HEK293 (cell line): Measurements from ENCODE around the gene PSEN2.

ENCODE experiments used
- CTCF ChIA-PET: fragments of 350-600 bp; formaldehyde crosslinking; extraction: SDS; loops from one replicate; lab custom pipeline; 2021; ENCODE audit warnings: antibody characterized with exemption; lab: Yijun Ruan, JAX
- POLR2A ChIA-PET: fragments of 300-600 bp; formaldehyde crosslinking; extraction: SDS; loops from one replicate; lab custom pipeline; 2020; ENCODE audit warnings: antibody characterized with exemption, inconsistent platforms; lab: Yijun Ruan, JAX
- H3K27ac ChIP-seq: fragments of 200-500 bp; sonication (Bioruptor generic); 2 replicates; pipeline ENCODE4 v1.5.1; 2014; ENCODE audit warnings: low read depth, low read length, control low read depth, inconsistent platforms; ENCODE audit errors: extremely low read depth
- H3K36me3 ChIP-seq, 2 experiments: fragments of 200-500 bp in 1 of 2; sonication (Bioruptor generic) in 1 of 2; 1 replicate in 1 of 2; 2 replicates in 1 of 2; pipeline ENCODE4 v1.5.1; 2014 to 2017; ENCODE audit warnings: inconsistent platforms in 2 of 2, low read length in 2 of 2; ENCODE audit not compliant: control insufficient read depth in 2 of 2, insufficient read depth in 1 of 2
- H3K4me1 ChIP-seq: fragments of 200-500 bp; sonication (Bioruptor generic); 2 replicates; pipeline ENCODE4 v1.5.1; 2014; ENCODE audit warnings: mild to moderate bottlenecking, low read length, inconsistent platforms; ENCODE audit not compliant: control insufficient read depth, insufficient read depth
- H3K4me3 ChIP-seq: 2 replicates; pipeline ENCODE4 v1.5.1; 2011; ENCODE audit warnings: low read depth, mild to moderate bottlenecking, control low read depth, low read length, moderate library complexity
- H3K9me3 ChIP-seq: fragments of 200-500 bp; sonication (Bioruptor generic); 2 replicates; pipeline ENCODE4 v1.5.1; 2014; ENCODE audit warnings: low read depth, low read length, inconsistent platforms; ENCODE audit not compliant: control insufficient read depth, insufficient read depth
- BCL11B ChIP-seq: fragments of 450-650 bp; formaldehyde crosslinking; IDR thresholded peaks from 2 replicates; pipeline ENCODE4 v1.5.1; 2016; ENCODE audit warnings: low read depth, missing biosample characterization, missing genetic modification characterization
- EGR2 ChIP-seq: fragments of 450-650 bp; formaldehyde crosslinking; IDR thresholded peaks from 2 replicates; pipeline ENCODE4 v1.5.1; 2016; ENCODE audit warnings: low read depth, missing biosample characterization, missing genetic modification characterization
- GFI1B ChIP-seq: fragments of 450-650 bp; formaldehyde crosslinking; IDR thresholded peaks from 2 replicates; pipeline ENCODE4 v1.5.1; 2016; ENCODE audit warnings: missing biosample characterization, missing genetic modification characterization
- GLIS1 ChIP-seq: fragments of 450-650 bp; formaldehyde crosslinking; IDR thresholded peaks from 2 replicates; pipeline ENCODE4 v1.5.1; 2016; ENCODE audit warnings: missing biosample characterization, missing genetic modification characterization
- KLF7 ChIP-seq: fragments of 450-650 bp; formaldehyde crosslinking; IDR thresholded peaks from 2 replicates; pipeline ENCODE4 v1.5.1; 2016; ENCODE audit warnings: missing biosample characterization, missing genetic modification characterization, borderline replicate concordance
- MEIS1 ChIP-seq: sonication (generic); formaldehyde crosslinking; IDR thresholded peaks from 2 replicates; pipeline ENCODE4 v1.8.1; 2022; ENCODE audit warnings: missing genetic modification reagents, mild to moderate bottlenecking, borderline replicate concordance
- SETDB1 ChIP-seq: IDR thresholded peaks from one replicate; pipeline ENCODE4 v1.6.1; 2017; ENCODE audit warnings: mild to moderate bottlenecking, low read length, moderate library complexity, mixed read lengths; ENCODE audit not compliant: insufficient read length
- ZBTB21 ChIP-seq: fragments of 450-650 bp; formaldehyde crosslinking; IDR thresholded peaks from 2 replicates; pipeline ENCODE4 v1.5.1; 2017; ENCODE audit warnings: missing biosample characterization, missing genetic modification characterization
- ZBTB26 ChIP-seq: fragments of 450-650 bp; formaldehyde crosslinking; optimal IDR thresholded peaks from 2 replicates; pipeline ENCODE3; 2016; ENCODE audit warnings: missing biosample characterization, mild to moderate bottlenecking, missing genetic modification characterization
- ZBTB8A ChIP-seq: fragments of 450-650 bp; formaldehyde crosslinking; IDR thresholded peaks from 2 replicates; pipeline ENCODE4 v1.5.1; 2016; ENCODE audit warnings: missing biosample characterization, missing genetic modification characterization
- ZFHX2 ChIP-seq: fragments of 450-650 bp; formaldehyde crosslinking; conservative IDR thresholded peaks from 2 replicates; pipeline ENCODE4 v1.5.1; 2016; ENCODE audit warnings: missing biosample characterization, missing genetic modification characterization
- ZIC2 ChIP-seq: fragments of 450-650 bp; formaldehyde crosslinking; IDR thresholded peaks from 2 replicates; pipeline ENCODE4 v1.5.1; 2016; ENCODE audit warnings: missing biosample characterization, missing genetic modification characterization
- ZNF266 ChIP-seq: fragments of 450-650 bp; formaldehyde crosslinking; IDR thresholded peaks from 2 replicates; pipeline ENCODE4 v1.5.1; 2016; ENCODE audit warnings: missing biosample characterization, missing genetic modification characterization, low read depth
- ZNF48 ChIP-seq: fragments of 450-650 bp; formaldehyde crosslinking; IDR thresholded peaks from 2 replicates; pipeline ENCODE4 v1.5.1; 2016; ENCODE audit warnings: missing biosample characterization, missing genetic modification characterization
- ZNF596 ChIP-seq: fragments of 450-650 bp; IDR thresholded peaks from 2 replicates; pipeline ENCODE4 v1.5.0; 2018; ENCODE audit warnings: missing biosample characterization, mild to moderate bottlenecking, missing genetic modification characterization, moderate library complexity
- ZNF623 ChIP-seq: fragments of 450-650 bp; formaldehyde crosslinking; IDR thresholded peaks from 2 replicates; pipeline ENCODE4 v1.5.1; 2016; ENCODE audit warnings: missing biosample characterization, missing genetic modification characterization
- ZNF660 ChIP-seq: fragments of 450-650 bp; IDR thresholded peaks from 2 replicates; pipeline ENCODE4 v1.5.1; 2018; ENCODE audit warnings: missing biosample characterization, mild to moderate bottlenecking, missing genetic modification characterization
- ZSCAN30 ChIP-seq: fragments of 450-650 bp; IDR thresholded peaks from 2 replicates; pipeline ENCODE4 v1.5.1; 2018; ENCODE audit warnings: missing biosample characterization, mild to moderate bottlenecking, missing genetic modification characterization, moderate library complexity
- TF ChIP-seq, protein P1 (sequence below): fragments of 450-650 bp; formaldehyde crosslinking; IDR thresholded peaks from 2 replicates; pipeline ENCODE4 v1.5.0; 2017; ENCODE audit warnings: missing biosample characterization, missing genetic modification characterization, borderline replicate concordance

Gene PSEN2

GRCh38 chr1:226903819-226904716 lies 33.7 kb downstream of the PSEN2 start (continued):
- no peak for TF ChIP-seq ZSCAN30 (tag by site-specific recombination)
- TF ChIP-seq GFI1B (tag by site-specific recombination): no peak
- TF ChIP-seq ZNF660 (tag by site-specific recombination): no peak
- TF ChIP-seq ZNF266 (tag by site-specific recombination): no peak
- TF ChIP-seq ZBTB26 (tag by site-specific recombination): no peak
- 0 out of 2 replicates have a peak, but pooled peaks have one; percentile 15 for TF ChIP-seq EGR2 (tag by site-specific recombination)
- TF ChIP-seq GLIS1 (tag by site-specific recombination): peak; percentile 88
- TF ChIP-seq ZIC2 (tag by site-specific recombination): peak; percentile 94
- no peak for TF ChIP-seq ZNF596 (tag by site-specific recombination)
- no peak for TF ChIP-seq ZNF48
- peak; percentile 62 for TF ChIP-seq ZFHX2 (tag by site-specific recombination)
- TF ChIP-seq KLF7: no peak
- no peak for TF ChIP-seq ZBTB21 (tag by site-specific recombination)
- TF ChIP-seq BCL11B (tag by site-specific recombination): no peak

DNA sequence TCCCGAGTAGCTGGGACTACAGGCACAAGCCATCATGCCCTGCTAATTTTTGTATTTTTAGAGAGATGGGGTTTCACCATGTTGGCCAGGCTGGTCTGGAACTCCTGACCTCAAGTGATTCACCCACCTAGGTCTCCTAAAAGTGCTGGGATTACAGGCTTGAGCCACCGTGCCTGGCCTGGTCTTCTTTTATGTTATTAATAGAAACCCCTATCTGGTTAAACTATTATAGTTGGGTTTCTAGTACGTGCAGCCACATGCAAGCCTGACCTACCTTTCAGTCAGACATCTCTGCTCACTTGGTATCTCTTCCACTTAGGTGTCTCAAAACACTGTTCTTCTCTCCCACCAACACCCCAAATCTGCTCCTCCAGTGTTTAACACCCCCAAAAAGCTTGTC lies 34.4 kb downstream of the PSEN2 start:
- CTCF ChIA-PET: interaction anchor here (0.6 to 0.9 kb wide), 2 partner anchors 234 to 532 kb away, joined by 3 read pairs; no protein-coding TSS in a partner anchor

DNA sequence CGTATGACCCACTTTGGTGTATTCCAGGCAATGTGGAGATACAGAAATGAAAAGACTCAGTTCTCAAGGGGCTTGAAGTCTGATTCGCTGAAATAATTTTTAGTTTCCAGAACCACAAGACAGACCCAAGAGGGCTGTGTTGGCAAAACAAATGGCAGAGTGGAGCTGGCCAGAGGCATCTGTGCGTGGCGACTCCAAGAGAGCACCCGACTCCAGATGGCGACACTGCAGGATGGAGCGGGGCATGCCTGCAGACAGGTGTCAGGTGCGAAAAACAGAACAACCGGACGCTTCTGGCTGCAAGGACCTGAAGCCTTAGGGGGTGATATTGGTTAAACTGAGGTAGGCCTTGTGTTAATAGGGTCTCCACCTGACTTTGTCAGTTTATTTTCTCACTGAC lies 38.0 kb downstream of the PSEN2 start:
- TF ChIP-seq, protein P1, sequence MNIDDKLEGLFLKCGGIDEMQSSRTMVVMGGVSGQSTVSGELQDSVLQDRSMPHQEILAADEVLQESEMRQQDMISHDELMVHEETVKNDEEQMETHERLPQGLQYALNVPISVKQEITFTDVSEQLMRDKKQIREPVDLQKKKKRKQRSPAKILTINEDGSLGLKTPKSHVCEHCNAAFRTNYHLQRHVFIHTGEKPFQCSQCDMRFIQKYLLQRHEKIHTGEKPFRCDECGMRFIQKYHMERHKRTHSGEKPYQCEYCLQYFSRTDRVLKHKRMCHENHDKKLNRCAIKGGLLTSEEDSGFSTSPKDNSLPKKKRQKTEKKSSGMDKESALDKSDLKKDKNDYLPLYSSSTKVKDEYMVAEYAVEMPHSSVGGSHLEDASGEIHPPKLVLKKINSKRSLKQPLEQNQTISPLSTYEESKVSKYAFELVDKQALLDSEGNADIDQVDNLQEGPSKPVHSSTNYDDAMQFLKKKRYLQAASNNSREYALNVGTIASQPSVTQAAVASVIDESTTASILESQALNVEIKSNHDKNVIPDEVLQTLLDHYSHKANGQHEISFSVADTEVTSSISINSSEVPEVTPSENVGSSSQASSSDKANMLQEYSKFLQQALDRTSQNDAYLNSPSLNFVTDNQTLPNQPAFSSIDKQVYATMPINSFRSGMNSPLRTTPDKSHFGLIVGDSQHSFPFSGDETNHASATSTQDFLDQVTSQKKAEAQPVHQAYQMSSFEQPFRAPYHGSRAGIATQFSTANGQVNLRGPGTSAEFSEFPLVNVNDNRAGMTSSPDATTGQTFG (tag by site-specific recombination): no peak
- TF ChIP-seq MEIS1 (CRISPR knock-in tag) (no peak), ZBTB8A (no peak)
- TF ChIP-seq, all 188 proteins: peak for 0
- Histone ChIP-seq H3K4me3 (no peak overlapping the region), H3K36me3 (peaks cover 3 to 51% of the 10 kb centered on the region in 2 experiments), H3K4me1 (no peaks in the 10 kb centered on the region), H3K9me3 (no peaks in the 10 kb centered on the region), H3K27ac (no peak overlapping the region)
- CTCF ChIA-PET: interaction anchor here (0.6 to 1.1 kb wide), 2 partner anchors 12 to 441 kb away, joined by 3 to 7 read pairs; no protein-coding TSS in a partner anchor
- POLR2A ChIA-PET: no interaction called here

More for the DNA sequence above, 34.4 kb downstream of the PSEN2 start:
- H3K4me3 ChIP-seq: no peak overlapping the region
- TF ChIP-seq ZNF623 (no peak), SETDB1 (no peak)
- TF ChIP-seq, all 188 proteins: peak for 0
- Histone ChIP-seq H3K27ac (no peak overlapping the region), H3K36me3 (peaks cover 10 to 59% of the 10 kb centered on the region in 2 experiments), H3K4me1 (no peaks in the 10 kb centered on the region), H3K9me3 (no peaks in the 10 kb centered on the region)
- POLR2A ChIA-PET: no interaction called here
